CD4-positive, alpha-beta T cell treated with Interleukin-6 at 100 ng/mL for 8 hours (primary cell): Measurements from ENCODE around the gene ALKBH1.
"Not testable (repeated sequence)": the region's sequence is repeated elsewhere in the genome, so short reads cannot be mapped to it uniquely, and the experiment has no call there.

ENCODE experiments used
- DNase-seq: peaks from one replicate; pipeline ENCODE4 v3.0.0-alpha.2; 2020; ENCODE audit warnings: mixed read lengths, low spot score

The ALKBH1 gene

DNA sequence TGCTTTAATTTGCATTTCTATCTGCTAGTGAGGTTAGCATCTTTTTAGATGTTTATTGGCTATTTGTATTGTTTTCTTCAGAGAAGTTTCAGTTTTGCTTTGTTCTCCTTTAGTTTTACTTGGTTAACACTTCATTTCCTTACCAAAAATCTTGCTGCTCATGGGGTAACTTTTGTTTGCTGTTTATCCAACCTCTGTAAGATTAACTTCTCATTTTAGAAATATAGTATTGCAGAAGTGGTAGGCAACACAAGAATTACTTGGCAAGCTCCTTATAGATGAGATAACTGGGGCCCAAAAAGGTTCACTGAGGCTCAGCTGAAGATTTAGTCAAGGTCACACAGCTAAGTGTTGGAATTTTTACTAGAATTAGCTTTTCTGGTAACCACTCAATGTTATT lies 40.5 kb downstream of the ALKBH1 start:
- DNase-seq = no peak

DNA sequence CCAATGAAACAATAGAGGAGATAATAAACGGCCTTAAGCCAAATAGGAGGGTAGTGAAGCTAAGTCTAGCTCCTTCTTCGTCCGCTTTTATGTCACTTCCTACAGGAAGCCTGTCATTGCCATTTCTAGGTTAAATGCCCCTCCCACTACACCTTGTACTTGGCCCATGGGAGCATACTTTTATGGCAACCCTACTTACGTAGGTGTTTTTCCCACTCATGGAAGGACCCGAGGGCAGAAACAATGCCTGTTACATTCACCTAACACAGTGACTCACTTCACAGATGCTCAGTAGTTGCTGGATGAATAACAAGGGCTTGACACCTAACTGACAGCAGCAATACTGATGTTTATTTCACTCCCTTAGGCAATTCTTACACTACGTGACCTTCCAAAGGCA lies 44.5 kb downstream of the ALKBH1 start:
- DNase-seq = no peak

DNA sequence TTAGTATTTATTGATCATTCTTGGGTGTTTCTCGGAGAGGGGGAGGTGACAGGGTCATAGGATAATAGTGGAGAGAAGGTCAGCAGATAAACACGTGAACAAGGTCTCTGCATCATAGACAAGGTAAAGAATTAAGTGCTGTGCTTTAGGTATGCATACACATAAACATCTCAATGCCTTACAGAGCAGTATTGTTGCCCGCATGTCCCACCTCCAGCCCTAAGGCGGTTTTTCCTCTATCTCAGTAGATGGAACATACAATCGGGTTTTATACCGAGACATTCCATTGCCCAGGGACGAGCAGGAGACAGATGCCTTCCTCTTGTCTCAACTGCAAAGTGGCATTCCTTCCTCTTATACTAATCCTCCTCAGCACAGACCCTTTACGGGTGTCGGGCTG lies 46.3 kb downstream of the ALKBH1 start:
- not testable (repeated sequence) for DNase-seq

DNA sequence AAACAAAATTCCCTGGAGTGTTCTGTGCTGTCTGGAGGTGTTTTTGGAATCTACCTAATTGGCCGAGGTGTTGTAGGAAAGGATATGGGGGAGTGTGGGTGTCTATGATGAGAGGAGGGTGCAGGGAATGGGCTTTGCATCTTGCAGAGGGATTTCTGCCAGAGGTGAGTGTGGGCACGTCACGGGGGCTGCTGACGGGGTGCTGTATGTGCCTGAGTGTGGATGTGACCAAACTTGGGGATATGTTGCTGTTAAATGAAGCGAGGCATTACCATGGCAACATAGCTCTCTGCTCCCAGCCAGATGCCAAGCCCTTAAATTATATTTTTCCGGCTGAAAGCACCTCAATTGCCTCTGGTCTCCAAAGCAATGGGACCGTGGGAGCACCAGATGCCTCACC lies 47.1 kb downstream of the ALKBH1 start:
- no peak for DNase-seq

DNA sequence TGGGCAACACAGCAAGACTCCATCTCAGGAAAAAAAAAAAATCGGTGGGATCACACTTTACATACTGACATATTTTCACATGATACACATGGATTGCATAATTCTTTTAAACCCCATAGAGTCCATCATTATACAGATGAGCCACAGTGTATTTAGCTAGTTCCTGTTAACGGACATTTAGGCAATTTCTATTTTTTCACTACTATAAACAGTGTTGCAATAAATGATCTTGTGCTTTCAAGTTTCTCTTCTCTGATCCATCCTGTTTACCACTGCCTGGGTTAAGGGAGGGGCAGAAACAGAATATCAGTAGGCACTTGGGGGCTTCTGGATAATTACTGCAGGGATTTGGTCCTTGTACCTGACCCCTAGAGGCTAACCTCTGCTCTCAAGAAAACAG lies 48.0 kb downstream of the ALKBH1 start:
- no peak for DNase-seq

DNA sequence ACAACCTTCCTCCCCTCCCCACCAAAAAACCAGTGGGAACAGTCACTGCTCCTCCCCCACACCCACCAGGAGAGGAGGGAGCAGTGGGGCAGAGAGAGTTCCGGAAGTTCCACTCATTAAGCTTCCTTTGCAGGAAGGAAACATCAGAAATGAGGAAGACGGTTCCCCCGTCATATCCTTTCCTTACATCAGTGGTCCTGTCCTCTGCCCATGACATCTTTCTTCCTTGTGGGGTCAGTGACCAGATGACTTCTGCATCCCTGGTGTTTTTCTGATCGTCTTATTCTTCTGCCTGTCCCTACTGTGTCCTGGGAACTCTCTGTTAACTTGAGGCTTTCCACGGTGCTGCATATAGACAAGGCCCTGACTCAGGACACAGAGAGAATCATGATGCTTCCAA lies 50.5 kb downstream of the ALKBH1 start:
- DNase-seq = no peak

DNA sequence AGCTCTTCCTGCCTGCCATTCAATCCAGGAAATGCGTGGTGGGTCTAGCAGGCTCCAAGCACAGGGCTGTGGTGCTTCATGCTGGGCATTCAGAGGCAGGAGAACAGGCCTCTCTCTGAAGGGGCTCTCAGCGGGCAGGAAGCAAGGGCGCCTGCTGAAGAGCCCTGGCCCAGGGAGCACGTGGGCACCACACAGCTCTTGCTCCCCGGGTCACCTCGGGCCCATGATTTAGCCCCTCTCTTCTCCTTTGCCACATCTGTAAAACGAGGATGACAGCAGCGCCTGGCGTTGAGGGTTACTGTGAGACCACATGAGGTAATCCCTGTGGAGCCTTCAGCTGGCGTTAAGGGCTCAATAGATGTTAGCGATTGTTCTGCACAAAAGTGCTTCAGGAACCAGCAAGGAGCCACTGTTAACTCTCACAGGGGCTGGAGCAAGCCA lies 53.8 kb downstream of the ALKBH1 start:
- DNase-seq = no peak

DNA sequence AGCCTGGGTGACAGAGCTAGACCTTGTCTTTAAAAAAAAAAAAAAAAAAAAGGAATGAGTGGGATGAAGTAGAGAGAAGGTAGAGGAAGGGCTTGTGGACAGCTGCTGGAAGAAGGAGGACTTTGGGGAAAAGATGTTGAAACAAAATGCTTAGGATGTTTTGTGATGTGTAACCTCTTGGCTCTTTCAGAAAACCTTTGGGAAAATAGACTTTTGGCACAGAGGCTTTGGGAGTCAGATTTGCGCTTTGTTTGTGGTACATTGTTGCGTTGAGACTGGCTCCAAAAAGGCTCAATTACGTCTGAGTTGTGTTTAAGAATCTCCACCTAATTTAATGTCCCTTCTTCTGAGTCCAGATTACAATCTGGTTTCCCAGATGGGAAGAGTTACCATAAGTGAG lies 58.5 kb downstream of the ALKBH1 start:
- no peak for DNase-seq

DNA sequence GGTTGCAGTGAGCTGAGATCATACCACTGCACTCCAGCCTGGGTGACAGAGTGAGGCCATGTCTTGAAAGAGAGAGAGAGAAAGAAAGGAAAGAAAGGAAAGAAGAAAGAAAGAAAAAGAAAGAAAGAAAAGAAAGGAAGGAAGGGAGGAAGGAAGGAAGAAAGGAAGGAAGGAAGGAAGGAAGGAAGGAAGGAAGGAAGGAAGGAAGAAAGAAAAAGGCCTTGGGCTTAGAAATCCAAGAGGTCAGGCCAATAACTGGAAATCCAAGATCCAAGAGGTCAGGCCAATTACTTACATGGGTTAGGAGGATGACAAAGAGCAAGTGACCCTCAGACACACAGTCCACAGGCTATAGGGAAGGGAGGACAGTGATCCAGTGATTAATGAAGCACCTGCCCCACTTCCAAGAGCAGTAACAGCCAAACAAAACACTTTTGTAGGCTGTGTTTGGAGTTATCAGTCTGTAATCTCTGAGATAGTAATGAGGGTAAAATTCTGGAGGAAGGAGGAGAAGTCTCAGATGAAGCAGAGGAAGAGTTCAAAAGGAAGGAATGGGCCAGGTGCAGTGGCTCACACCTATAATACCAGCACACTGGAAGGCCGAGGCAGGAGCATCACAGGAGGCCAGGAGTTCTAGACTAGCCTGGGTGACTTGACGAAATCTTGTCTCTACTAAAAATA lies 59.2 kb downstream of the ALKBH1 start:
- no peak for DNase-seq

DNA sequence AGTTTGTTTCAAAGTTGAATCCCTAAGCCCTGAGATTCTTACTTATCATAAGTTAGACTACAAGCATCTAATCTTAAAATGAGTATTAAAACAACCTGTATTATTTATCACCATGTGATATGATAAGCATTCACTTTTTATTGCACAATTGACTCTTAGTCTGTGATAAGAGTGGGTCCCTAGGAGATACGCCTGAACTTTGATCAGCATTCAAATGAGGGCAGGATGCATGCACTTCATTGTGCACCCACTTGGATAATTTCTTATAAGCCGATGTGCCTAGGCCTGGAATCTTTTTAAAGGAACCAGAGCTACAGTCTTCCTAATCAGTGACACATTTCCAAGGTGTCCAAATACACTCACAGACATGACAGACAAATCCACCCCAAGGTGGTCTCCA lies 60.0 kb downstream of the ALKBH1 start:
- no peak for DNase-seq

DNA sequence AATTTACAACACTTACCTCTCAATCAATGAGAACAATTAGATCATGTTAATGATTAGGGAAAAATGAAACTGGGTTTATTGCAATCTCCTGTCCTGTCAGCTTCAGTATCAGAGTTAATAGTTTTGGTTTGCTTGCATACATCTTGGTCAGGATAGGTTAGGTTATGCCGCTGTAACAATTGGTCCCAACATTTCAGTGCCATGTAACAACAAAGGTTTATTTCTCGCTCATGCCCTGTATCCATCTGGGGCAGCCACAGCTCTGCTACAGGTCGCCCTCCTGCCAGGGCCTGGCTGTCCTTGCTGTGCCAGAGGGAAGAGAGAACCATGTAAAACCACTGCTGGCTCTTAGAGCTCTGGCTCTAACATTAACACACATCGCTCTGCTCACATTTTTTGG lies 60.9 kb downstream of the ALKBH1 start:
- DNase-seq = no peak

DNA sequence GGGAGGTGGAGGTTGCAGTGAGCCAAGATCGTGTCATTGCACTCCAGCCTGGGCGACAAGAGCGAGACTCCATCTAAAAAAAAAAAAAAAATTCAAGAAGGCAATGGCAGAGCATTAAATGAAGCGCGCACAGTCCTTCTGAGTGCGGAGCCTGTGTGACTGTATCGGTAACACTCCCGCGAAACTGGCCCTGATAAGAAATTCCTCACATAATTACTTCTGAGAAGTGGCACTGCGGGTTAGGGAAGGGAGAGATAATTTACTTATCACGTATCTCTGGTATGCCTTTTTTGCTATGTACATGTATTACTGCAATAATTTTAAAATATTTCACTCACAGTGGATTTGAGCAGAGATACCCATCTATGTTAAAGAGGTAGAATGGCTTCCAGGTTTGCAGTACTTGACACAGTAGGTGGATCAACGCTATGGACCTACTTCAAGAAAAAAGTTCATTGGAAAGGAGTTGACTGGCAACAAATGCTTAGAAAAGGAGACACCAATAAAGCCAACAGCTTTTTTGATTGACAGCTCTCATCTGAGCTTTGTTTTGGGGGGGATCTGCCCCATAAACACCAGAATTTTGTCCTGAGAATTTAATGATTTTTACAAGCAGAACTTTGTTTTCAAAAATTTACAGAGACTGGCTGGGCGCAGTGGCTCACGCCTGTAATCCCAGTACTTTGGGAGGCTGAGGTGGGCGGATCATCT lies 62.1 kb downstream of the ALKBH1 start:
- DNase-seq = no peak

DNA sequence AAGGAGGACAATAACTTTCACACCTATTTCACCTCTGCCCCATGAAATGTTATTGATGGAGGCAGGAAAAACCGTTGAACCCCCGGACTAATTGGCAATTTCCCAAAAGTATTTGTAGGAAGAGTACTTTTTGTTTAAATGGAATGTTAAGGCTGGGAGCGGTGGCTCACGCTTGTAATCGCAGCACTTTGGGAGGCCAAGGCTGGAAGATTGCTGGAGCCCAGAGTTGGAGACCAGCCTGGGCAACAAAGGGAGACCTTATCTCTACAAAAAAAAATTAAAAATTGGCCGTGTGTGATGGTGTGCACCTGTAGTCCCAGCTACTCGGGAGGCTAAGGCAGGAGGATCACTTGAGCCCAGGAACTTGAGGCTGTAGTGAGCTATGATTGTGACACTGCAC lies 65.4 kb downstream of the ALKBH1 start:
- no peak for DNase-seq

DNA sequence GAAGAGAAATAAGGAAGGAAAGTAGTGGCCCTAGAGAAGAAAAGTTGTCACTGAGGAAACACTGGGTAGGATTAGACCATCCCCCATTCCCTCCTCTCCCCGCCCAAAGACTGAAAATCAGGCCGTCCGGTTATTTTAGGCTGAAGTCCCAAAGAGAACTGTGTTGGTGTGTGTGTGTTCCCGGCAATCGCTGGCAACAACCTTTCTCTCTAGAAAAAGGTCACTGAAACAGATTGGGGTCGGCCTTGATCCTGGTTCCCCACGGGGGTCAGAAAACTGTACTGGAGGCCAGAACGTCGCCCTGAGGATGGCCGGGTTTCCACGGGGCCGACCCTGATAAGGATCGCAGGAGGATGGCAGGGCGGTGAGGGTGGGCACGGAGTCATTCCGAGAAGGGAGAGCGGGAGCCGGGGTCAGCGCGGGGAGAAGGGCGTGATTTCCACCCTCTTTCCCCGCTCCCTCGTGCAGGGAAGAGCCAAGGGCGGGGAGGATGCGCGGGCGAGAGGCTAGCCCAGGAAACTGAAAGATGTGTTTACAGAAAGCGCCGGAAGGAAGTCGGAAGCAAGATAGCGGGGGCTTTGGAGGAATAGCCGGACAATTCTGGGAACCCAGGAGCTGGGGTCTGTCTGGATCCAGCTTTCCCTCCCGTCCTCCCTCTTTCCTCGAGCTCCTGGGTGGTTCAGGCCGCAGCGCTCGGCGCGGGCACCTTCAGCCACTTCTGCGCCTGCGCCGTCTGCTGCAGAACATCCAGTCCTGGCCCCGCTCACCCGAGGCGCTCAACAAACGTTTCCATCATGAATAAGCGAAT lies 66.1 kb downstream of the ALKBH1 start:
- peak; percentile 68 for DNase-seq

DNA sequence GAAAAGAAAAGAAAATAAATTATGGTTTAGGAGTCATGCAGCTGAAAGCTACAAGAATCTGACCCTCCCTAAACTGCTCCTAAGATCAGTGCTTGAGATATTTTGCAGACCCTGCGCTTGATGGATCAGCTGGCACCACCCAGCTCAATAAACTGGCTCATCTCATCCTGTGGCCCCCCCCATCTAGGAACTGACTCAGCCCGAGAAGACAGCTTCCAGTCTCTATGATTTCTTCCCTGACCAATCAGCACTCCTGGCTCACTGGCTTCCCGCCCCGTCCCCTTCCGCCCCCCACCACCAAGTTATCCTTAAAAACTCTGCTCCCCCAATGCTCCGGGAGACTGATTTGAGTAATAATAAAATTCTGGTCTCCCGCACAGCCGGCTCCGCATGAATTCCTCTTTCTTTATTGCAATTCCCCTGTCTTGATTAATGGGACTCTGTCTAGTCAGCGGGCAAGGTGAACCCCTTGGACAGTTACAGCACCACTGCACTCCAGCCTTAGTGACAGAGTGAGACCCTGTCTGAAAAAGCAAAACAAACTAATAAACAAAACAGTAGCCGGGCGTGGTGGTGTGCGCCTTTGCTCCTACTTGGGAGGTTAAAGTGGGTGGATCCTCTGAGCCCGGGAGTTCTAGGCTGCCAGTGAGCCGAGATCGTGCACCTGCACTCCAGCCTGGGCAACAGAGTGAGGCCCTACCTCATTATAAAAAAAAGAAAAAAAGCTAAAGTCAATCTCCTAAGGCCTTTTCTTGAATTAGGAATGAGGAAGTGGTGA lies 66.9 kb downstream of the ALKBH1 start:
- DNase-seq = no peak

DNA sequence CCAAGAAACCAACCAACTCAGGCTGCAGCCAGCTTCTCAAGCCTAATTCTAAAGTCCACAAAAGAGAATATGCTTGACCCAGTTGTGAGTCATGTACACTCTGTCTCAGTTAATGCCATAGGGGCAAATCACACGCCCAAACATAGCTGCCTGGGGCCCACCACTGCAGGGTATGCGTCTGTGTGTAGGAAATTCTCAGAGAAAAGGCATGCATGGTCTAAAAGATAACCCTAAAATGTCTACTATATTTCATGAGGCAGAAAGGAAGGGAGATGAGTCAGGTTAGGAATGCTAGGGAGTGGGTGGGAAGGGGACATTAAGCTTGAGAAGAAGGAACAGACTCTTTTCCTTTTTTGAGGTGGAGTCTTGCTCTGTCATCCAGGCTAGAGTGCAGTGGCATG lies 69.1 kb downstream of the ALKBH1 start:
- DNase-seq = no peak

DNA sequence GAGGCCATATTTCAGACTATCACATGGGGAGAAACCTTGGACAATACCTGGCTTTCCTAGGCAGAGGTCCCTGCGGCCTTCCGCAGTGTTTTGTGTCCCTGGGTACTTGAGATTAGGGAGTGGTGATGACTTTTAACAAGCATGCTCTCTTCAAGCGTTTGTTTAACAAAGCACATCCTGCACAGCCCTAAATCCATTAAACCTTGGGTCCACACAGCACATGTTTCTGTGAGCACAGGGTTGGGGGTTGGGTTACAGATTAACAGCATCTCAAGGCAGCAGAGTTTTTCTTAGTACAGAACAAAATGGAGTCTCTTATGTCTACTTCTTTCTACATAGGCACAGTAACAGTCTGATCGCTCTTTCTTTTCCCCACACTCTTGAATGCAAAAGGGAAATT lies 72.0 kb downstream of the ALKBH1 start:
- not testable (repeated sequence) for DNase-seq

DNA sequence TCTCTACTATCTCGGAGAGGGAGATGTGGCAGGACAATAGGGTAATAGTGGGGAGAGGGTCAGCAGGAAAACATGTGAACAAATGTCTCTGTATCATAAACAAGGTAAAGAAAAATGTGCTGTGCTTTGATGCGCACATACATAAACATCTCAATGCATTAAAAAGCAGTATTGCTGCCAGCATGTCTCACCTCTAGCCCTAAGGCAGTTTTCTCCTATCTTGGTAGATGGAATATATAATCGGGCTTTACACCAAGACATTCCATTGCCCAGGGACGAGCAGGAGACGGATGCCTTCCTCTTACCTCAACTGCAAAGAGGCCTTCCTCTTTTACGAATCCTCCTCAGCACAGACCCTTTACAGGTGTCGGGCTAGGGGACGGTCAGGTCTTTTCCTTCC lies 72.4 kb downstream of the ALKBH1 start:
- not testable (repeated sequence) for DNase-seq

DNA sequence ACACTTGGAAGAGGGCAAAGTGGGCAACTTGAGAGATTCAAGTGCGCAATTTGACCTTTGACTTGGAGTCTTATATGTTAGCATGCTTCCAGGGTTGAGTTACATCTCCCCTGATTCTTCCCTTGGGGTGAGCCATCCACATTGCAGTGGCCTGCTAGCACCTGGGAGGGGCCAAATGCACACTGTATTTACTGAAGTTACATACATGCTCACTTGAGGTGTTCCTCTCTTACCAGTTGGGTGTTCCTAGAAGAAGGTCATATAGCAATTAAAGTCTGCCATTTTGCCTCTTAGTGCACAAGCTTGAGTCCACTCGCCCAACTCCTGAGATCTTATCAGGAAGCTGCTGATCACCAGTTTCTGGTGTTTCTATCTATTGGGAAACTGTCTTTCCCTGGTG lies 77.7 kb downstream of the ALKBH1 start:
- DNase-seq = no peak

DNA sequence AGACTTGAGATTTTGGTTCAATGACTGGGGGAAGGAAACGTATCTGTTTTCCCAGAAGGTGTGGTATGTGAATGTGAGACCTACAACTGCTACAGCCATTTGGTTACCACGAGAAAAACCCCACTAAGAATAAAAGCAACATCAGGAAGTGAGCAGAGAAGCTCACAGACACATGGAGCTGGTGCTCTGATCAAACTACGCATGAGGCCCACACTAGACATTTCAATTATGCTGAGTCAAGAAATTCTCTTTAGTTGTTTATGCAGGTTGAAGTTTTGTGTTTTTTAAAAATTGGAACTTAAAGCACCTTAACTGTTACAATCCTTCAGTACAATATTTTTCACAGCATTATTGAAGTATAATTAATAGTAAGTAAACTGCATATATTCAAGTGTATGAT lies 82.5 kb downstream of the ALKBH1 start:
- DNase-seq = no peak

DNA sequence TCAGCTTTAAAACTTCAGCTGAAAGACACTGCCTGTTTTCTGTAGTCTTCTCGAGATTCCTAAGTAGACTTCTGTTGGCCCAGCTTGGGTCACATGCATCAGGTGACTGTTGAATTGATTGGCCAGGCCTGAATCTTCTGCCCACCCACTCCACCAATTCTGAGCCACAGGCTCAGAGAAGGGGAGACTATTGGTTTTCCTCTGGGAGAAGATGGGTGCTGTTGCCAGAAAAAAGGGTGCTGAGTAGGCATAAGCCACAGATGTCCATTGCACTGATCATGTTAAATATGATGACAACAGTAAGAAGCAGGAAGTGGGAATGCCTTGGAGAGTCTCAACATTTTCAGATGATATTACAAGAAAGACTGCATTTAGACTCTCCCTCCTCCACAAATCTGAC lies 84.6 kb downstream of the ALKBH1 start:
- DNase-seq = no peak
